HepG2 (cell line): ENCODE data around the gene SMG5. TPM values are rescaled to one million over a fixed set of nuclear protein-coding genes. Genes with fewer than 3 reads are reported as not detected.

Experiments used
- CHD2 ChIP-seq: IDR thresholded peaks from 2 replicates; pipeline ENCODE4 v1.6.1; 2011; ENCODE audit warnings: low read depth, low read length, improper control_type of control experiment
- ELK4 ChIP-seq: sonication (generic); formaldehyde crosslinking; IDR thresholded peaks from 2 replicates; pipeline ENCODE4 v1.9.0; 2021; ENCODE audit warnings: missing genetic modification reagents, borderline replicate concordance
- HES4 ChIP-seq: sonication (generic); formaldehyde crosslinking; IDR thresholded peaks from 2 replicates; pipeline ENCODE4 v1.9.0; 2021; ENCODE audit warnings: mild to moderate bottlenecking, missing genetic modification reagents, borderline replicate concordance
- HMG20B ChIP-seq: conservative IDR thresholded peaks from 2 replicates; pipeline ENCODE4 v1.6.1; 2016; ENCODE audit warnings: missing genetic modification reagents, missing compliant biosample characterization
- MEIS1 ChIP-seq: sonication (generic); formaldehyde crosslinking; IDR thresholded peaks from 2 replicates; pipeline ENCODE4 v1.9.0; 2021; ENCODE audit warnings: mild to moderate bottlenecking, missing genetic modification reagents, moderate library complexity, borderline replicate concordance
- PHF5A ChIP-seq: IDR thresholded peaks from one replicate; pipeline ENCODE4 v1.6.1; 2018; ENCODE audit warnings: low read depth, missing genetic modification reagents; ENCODE audit not compliant: unreplicated experiment
- REXO4 ChIP-seq: sonication (generic); formaldehyde crosslinking; IDR thresholded peaks from 2 replicates; pipeline ENCODE4 v1.8.0; 2022; ENCODE audit warnings: missing genetic modification reagents, mild to moderate bottlenecking, borderline replicate concordance
- SYNCRIP ChIP-seq: fragments of 200-400 bp; formaldehyde crosslinking; IDR thresholded peaks from 2 replicates; pipeline ENCODE4 v1.6.1; 2018; ENCODE audit warnings: mild to moderate bottlenecking, low read depth, low read length; ENCODE audit not compliant: insufficient read depth
- TBP ChIP-seq: sonication (generic); formaldehyde crosslinking; IDR thresholded peaks from 2 replicates; pipeline ENCODE4 v1.5.0; 2020; ENCODE audit warnings: missing genetic modification reagents
- TRAFD1 ChIP-seq: sonication (generic); formaldehyde crosslinking; IDR thresholded peaks from 2 replicates; pipeline ENCODE4 v1.5.1; 2020; ENCODE audit warnings: missing genetic modification reagents, mild to moderate bottlenecking, borderline replicate concordance
- ZBTB14 ChIP-seq: sonication (generic); formaldehyde crosslinking; IDR thresholded peaks from 2 replicates; pipeline ENCODE4 v1.4.0; 2020; ENCODE audit warnings: missing genetic modification reagents
- ZFP82 ChIP-seq: sonication (generic); formaldehyde crosslinking; IDR thresholded peaks from 2 replicates; pipeline ENCODE4 v1.5.1; 2020; ENCODE audit warnings: mild to moderate bottlenecking, missing genetic modification reagents, borderline replicate concordance
- ZNF12 ChIP-seq: sonication (generic); formaldehyde crosslinking; IDR thresholded peaks from 2 replicates; pipeline ENCODE4 v1.5.0; 2020; ENCODE audit warnings: missing genetic modification reagents
- ZNF142 ChIP-seq: sonication (generic); formaldehyde crosslinking; IDR thresholded peaks from 2 replicates; pipeline ENCODE4 v1.4.0; 2020; ENCODE audit warnings: missing genetic modification reagents
- ZNF598 ChIP-seq: sonication (generic); formaldehyde crosslinking; IDR thresholded peaks from 2 replicates; pipeline ENCODE4 v1.5.1; 2020; ENCODE audit warnings: mild to moderate bottlenecking, missing genetic modification reagents, borderline replicate concordance
- ZNF709 ChIP-seq: sonication (generic); formaldehyde crosslinking; IDR thresholded peaks from 2 replicates; pipeline ENCODE4 v1.5.0; 2020; ENCODE audit warnings: mild to moderate bottlenecking, missing genetic modification reagents
- ZNF841 ChIP-seq: sonication (generic); formaldehyde crosslinking; IDR thresholded peaks from 2 replicates; pipeline ENCODE4 v1.8.1; 2023; ENCODE audit warnings: missing genetic modification reagents, borderline replicate concordance
- polyA plus RNA-seq, 8 experiments: library from polyadenylated mRNA; depleted of rRNA in 3 of 8; stranded (reverse) in 7 of 8; unstranded in 1 of 8; fragments of >200 nt; fragmentation: Illumina TruSeq in 4 of 8; extraction: Trizol in 4 of 8; gene quantifications; 2 replicates each; pipeline versions ENCODE4 v1.2.1 to v1.2.3, GENCODE V29; 2011 to 2016; ENCODE audit warnings: low read depth in 4 of 8, missing spikeins in 1 of 8, mixed read lengths in 1 of 8; ENCODE audit not compliant: insufficient read depth in 1 of 8
- total RNA-seq, 5 experiments: library from RNA; depleted of rRNA; stranded (reverse); fragments of >200 nt; fragmentation: Illumina TruSeq; extraction: Trizol; gene quantifications; 2 replicates each; pipeline ENCODE4 v1.2.3, GENCODE V29; 2016; ENCODE audit warnings: low read depth in 1 of 5
- TF ChIP-seq, protein P1 (sequence below): sonication (generic); formaldehyde crosslinking; IDR thresholded peaks from 2 replicates; pipeline ENCODE4 v1.4.0; 2020; ENCODE audit warnings: mild to moderate bottlenecking, low read depth, missing genetic modification reagents
- TF ChIP-seq, protein P2 (sequence below): sonication (generic); formaldehyde crosslinking; IDR thresholded peaks from 2 replicates; pipeline ENCODE4 v1.4.0; 2020; ENCODE audit warnings: missing genetic modification reagents

SMG5 gene
- total and polyA plus RNA-seq, 2 of the 13 experiments (the other 11 are each of a cell fraction or from before 2014, with no cell fraction given), result 50.5 to 84.0 TPM

- TF ChIP-seq ZFP82 (CRISPR knock-in tag), result no peak
- no peak for TF ChIP-seq TBP (CRISPR knock-in tag)
- TF ChIP-seq, protein P1, sequence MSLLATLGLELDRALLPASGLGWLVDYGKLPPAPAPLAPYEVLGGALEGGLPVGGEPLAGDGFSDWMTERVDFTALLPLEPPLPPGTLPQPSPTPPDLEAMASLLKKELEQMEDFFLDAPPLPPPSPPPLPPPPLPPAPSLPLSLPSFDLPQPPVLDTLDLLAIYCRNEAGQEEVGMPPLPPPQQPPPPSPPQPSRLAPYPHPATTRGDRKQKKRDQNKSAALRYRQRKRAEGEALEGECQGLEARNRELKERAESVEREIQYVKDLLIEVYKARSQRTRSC (CRISPR knock-in tag), result no peak
- no peak for TF ChIP-seq CHD2
- no peak for TF ChIP-seq TRAFD1 (CRISPR knock-in tag)
- TF ChIP-seq ZNF598, result no peak
- no peak for TF ChIP-seq ZNF142 (CRISPR knock-in tag)
- TF ChIP-seq, protein P2, sequence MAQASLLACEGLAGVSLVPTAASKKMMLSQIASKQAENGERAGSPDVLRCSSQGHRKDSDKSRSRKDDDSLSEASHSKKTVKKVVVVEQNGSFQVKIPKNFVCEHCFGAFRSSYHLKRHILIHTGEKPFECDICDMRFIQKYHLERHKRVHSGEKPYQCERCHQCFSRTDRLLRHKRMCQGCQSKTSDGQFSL (CRISPR knock-in tag), result no peak
- TF ChIP-seq ZNF841, result no peak
- no peak for TF ChIP-seq ZBTB14 (CRISPR knock-in tag)
- no peak for TF ChIP-seq SYNCRIP
- TF ChIP-seq ZNF709 (CRISPR knock-in tag), result no peak
- no peak for TF ChIP-seq PHF5A (CRISPR knock-in tag)
- no peak for TF ChIP-seq ZNF12 (CRISPR knock-in tag)
- no peak for TF ChIP-seq HMG20B (CRISPR knock-in tag)
- 0 out of 2 replicates have a peak, but pooled peaks have one; percentile 23 for TF ChIP-seq MEIS1 (CRISPR knock-in tag)
- TF ChIP-seq HES4 (CRISPR knock-in tag), result no peak
- TF ChIP-seq ELK4 (CRISPR knock-in tag), result no peak
- TF ChIP-seq REXO4 (CRISPR knock-in tag), result no peak
Observed at GRCh38 chr1:156295391-156295947, 12.8 kb upstream of the SMG5 start, which contains the start of gene GLMP (continued).
